ENCODE data around the gene EEF1AKMT2. TPM values are rescaled to one million over a fixed set of nuclear protein-coding genes. Genes with fewer than 3 reads are reported as not detected.

The EEF1AKMT2 gene
- total and polyA plus RNA-seq, 9 of the 15 experiments (the other 6 are each of a cell fraction or from before 2014, with no cell fraction given), result 9.3 to 34.3 (median 23.7) TPM

DNA sequence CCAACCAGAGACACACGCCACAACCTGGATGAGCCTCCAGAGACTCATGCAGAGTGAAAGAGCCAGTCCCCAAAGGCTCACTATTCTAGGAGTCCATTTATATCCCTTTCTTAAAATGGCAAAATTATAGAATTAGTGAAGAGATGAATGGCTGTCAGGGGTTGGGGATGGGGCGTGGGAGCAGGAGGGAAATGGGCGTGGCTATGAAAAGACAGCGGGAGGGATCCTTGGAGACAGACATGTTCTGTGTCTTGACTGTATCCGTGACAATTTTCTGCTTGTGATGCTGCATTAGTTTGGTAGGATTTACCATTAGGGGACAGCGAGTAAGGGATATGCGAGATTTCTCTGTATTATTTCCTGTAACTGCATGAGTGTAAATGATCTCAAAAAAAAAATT, 80.5 kb downstream of the EEF1AKMT2 start:
- peaks cover 35% of the 10 kb centered on the region for H3K79me2 ChIP-seq (ENCODE audit: control insufficient read depth, insufficient read depth, low read length)
- no peak overlapping the region for H2AFZ ChIP-seq (ENCODE audit: low read depth, low read length)
- H3K9ac ChIP-seq (ENCODE audit: insufficient read depth in 1 of 2, low read depth in 2 of 2, low read length in 2 of 2), result no peak overlapping the region
- no peaks in the 10 kb centered on the region for H3K9me3 ChIP-seq (replicated peaks; ENCODE audit: control insufficient read depth, insufficient read depth, low read depth, low read length)
- ATAC-seq (no peak), FAIRE-seq (no peak), DNase-seq (ENCODE audit: extremely low read depth in 1 of 4, low spot score in 3 of 4) (peak in 2 of 4 experiments; percentile 51 to 55)
- intact Hi-C loops (cut with micrococcal nuclease) (no loop called here), in situ Hi-C loops (cut with MboI) (no loop called here)
- H3K4me3 ChIP-seq, result no peak overlapping the region
- H3K27me3 ChIP-seq (ENCODE audit: control insufficient read depth in 2 of 2, insufficient read depth in 2 of 2, low read length in 2 of 2), result no peaks in the 10 kb centered on the region
- H4K20me1 ChIP-seq (replicated peaks; ENCODE audit: control insufficient read depth, insufficient read depth, low read length), result no peaks in the 10 kb centered on the region; the same call in 1 of the 2 replicates
- no peak overlapping the region for H3K27ac ChIP-seq (ENCODE audit: extremely low read depth, low read depth, low read length)
- peaks cover 7 to 20% of the 10 kb centered on the region in 2 experiments; a peak in 4 of 5 replicates for H3K4me1 ChIP-seq (replicated peaks in 1 of 2; ENCODE audit: control insufficient read depth in 2 of 2, insufficient read depth in 2 of 2, low read length in 2 of 2)
- TF ChIP-seq SIN3A (IDR thresholded peaks at IDR 0.05; ENCODE audit: borderline replicate concordance in 2 of 2, control insufficient read depth in 1 of 2, low read depth in 2 of 2, low read length in 2 of 2) (no peak), CBX3 (IDR thresholded peaks at IDR 0.05; ENCODE audit: borderline replicate concordance in 1 of 2, low read length in 2 of 2) (no peak), SRSF7 (optimal IDR thresholded peaks at IDR 0.05; ENCODE audit: low read depth, low read length) (no peak), CCNT2 (IDR thresholded peaks at IDR 0.05; ENCODE audit: borderline replicate concordance, extremely low read depth, insufficient read length, low read depth, low read length) (no peak), ESRRB (CRISPR knock-in tag; IDR thresholded peaks at IDR 0.05; ENCODE audit: borderline replicate concordance) (no peak), BDP1 (IDR thresholded peaks at IDR 0.05; ENCODE audit: insufficient read depth, insufficient read length) (no peak), ZNF316 (IDR thresholded peaks at IDR 0.05) (no peak), SUPT5H (IDR thresholded peaks at IDR 0.05) (no peak), SP1 (CRISPR knock-in tag; IDR thresholded peaks at IDR 0.05) (no peak), BHLHE40 (IDR thresholded peaks at IDR 0.05; ENCODE audit: low read length) (no peak), XRCC4 (IDR thresholded peaks at IDR 0.05; ENCODE audit: extremely low read depth, insufficient read depth, insufficient read length) (no peak), ZNF766 (CRISPR knock-in tag; conservative IDR thresholded peaks at IDR 0.05) (no peak), C11orf30 (IDR thresholded peaks at IDR 0.05; ENCODE audit: low read depth) (no peak), ZNF79 (CRISPR knock-in tag; IDR thresholded peaks at IDR 0.05; ENCODE audit: low read depth) (no peak), JUND (IDR thresholded peaks at IDR 0.05; ENCODE audit: borderline replicate concordance, low read depth, low read length) (no peak), JUND (tag; IDR thresholded peaks at IDR 0.05; ENCODE audit: borderline replicate concordance, low read depth, low read length) (no peak), DDX20 (tag; IDR thresholded peaks at IDR 0.05; ENCODE audit: low read depth) (no peak)
- TF ChIP-seq, protein P1, sequence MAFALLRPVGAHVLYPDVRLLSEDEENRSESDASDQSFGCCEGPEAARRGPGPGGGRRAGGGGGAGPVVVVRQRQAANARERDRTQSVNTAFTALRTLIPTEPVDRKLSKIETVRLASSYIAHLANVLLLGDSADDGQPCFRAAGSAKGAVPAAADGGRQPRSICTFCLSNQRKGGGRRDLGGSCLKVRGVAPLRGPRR (CRISPR knock-in tag; IDR thresholded peaks at IDR 0.05), result no peak
- TF ChIP-seq, protein P2, sequence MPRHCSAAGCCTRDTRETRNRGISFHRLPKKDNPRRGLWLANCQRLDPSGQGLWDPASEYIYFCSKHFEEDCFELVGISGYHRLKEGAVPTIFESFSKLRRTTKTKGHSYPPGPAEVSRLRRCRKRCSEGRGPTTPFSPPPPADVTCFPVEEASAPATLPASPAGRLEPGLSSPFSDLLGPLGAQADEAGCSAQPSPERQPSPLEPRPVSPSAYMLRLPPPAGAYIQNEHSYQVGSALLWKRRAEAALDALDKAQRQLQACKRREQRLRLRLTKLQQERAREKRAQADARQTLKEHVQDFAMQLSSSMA (CRISPR knock-in tag; IDR thresholded peaks at IDR 0.05), result no peak
- TF ChIP-seq, protein P3, sequence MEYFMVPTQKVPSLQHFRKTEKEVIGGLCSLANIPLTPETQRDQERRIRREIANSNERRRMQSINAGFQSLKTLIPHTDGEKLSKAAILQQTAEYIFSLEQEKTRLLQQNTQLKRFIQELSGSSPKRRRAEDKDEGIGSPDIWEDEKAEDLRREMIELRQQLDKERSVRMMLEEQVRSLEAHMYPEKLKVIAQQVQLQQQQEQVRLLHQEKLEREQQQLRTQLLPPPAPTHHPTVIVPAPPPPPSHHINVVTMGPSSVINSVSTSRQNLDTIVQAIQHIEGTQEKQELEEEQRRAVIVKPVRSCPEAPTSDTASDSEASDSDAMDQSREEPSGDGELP (CRISPR knock-in tag; IDR thresholded peaks at IDR 0.05; ENCODE audit: borderline replicate concordance), result no peak
- no peak overlapping the region for H3K4me2 ChIP-seq (ENCODE audit: insufficient read depth, low read length)
- CTCF ChIA-PET (ENCODE audit: low intra/inter-chr PET ratio), result no interaction called here
- POLR2A ChIA-PET, result interaction anchor here (0.8 kb wide), 1 partner anchor 10 kb away, joined by 4 read pairs; no protein-coding TSS in a partner anchor
- peaks cover 3% of the 10 kb centered on the region for H3K9me1 ChIP-seq (ENCODE audit: control insufficient read depth, insufficient read depth, low read length)
- peaks cover 13% of the 10 kb centered on the region; the same call in 1 of the 3 replicates for H3K36me3 ChIP-seq (ENCODE audit: control insufficient read depth, insufficient read depth, low read length)
- WGBS (ENCODE audit: insufficient coverage, low coverage, missing lambda C conversion rate), result 79% methylated on average over 4 of the region's 7 CpGs
- BruUV-seq (replicated peaks), result no TSS peak
